ENCODE measurements around the gene WNT9B. TPM values are rescaled to one million over a fixed set of nuclear protein-coding genes. Genes with fewer than 3 reads are reported as not detected.

WNT9B gene
- total and polyA plus RNA-seq, 9 of the 15 experiments (the other 6 are each of a cell fraction or from before 2014, with no cell fraction given), result not detected

DNA sequence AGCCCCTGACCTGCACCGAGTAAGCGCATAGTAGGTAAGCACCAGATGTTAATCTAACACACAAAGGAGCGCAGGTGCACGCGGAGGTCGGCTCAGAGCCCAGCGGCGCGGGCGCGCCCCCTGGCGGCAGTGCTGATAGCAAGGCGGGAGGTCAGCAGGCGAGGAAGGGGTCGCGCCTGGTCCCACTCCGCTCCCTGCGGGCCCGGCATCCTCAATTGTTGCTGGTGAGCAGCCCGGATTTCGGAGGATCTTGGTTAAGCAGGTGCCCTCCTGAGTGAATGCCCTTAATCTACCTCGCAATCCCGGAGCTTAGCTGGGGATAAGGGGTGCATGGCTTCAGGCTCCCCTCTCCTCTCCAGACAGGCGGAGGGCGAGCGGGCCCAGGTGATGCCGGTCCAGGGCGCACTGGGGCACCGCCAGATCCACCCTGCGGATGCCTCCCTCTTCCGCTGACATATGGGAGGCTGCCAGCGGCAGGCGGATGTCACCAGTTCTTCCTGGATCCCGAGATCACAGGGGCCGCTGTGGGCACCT is 28.9 kb upstream of the WNT9B start (continued):
- TF ChIP-seq HDAC3 (IDR thresholded peaks at IDR 0.05; ENCODE audit: borderline replicate concordance, partially characterized antibody) (no peak), HDAC2 (IDR thresholded peaks at IDR 0.05) (peak; percentile 50; the same call in 1 of the 2 replicates), ZKSCAN1 (IDR thresholded peaks at IDR 0.05; ENCODE audit: low read depth, low read length) (peak; percentile 98), SMC3 (conservative IDR thresholded peaks at IDR 0.05; ENCODE audit: insufficient read depth, low read depth, low read length) (peak; percentile 70), ILF3 (IDR thresholded peaks at IDR 0.05; ENCODE audit: borderline replicate concordance) (no peak), PURB (CRISPR knock-in tag; IDR thresholded peaks at IDR 0.05; ENCODE audit: low read depth) (no peak), NFE2 (IDR thresholded peaks at IDR 0.05; ENCODE audit: low read depth) (no peak), ZBTB7A (IDR thresholded peaks at IDR 0.05; ENCODE audit: borderline replicate concordance, control insufficient read depth, low read depth, low read length) (peak; percentile 91), E2F3 (CRISPR knock-in tag; IDR thresholded peaks at IDR 0.05) (no peak), ZFP36 (IDR thresholded peaks at IDR 0.05; ENCODE audit: low read depth, low read length, partially characterized antibody) (peak; percentile 22), HDAC1 (IDR thresholded peaks at IDR 0.05) (peak in 1 of 2 experiments; percentile 27; a peak in 1 of 4 replicates), MAZ (CRISPR knock-in tag; conservative IDR thresholded peaks at IDR 0.05 in 1 of 2, IDR thresholded peaks at IDR 0.05 in 1 of 2) (peak in 1 of 2 experiments; percentile 26; a peak in 1 of 4 replicates), CEBPG (CRISPR knock-in tag; IDR thresholded peaks at IDR 0.05) (no peak), CEBPG (tag; conservative IDR thresholded peaks at IDR 0.05 in 1 of 2, IDR thresholded peaks at IDR 0.05 in 1 of 2) (no peak), ETV5 (CRISPR knock-in tag; IDR thresholded peaks at IDR 0.05; ENCODE audit: low read depth) (no peak), PTTG1 (tag; IDR thresholded peaks at IDR 0.05; ENCODE audit: low read depth) (no peak), CCNT2 (IDR thresholded peaks at IDR 0.05; ENCODE audit: borderline replicate concordance, extremely low read depth, insufficient read length, low read depth, low read length) (peak; percentile 23)
- TF ChIP-seq, protein P1, sequence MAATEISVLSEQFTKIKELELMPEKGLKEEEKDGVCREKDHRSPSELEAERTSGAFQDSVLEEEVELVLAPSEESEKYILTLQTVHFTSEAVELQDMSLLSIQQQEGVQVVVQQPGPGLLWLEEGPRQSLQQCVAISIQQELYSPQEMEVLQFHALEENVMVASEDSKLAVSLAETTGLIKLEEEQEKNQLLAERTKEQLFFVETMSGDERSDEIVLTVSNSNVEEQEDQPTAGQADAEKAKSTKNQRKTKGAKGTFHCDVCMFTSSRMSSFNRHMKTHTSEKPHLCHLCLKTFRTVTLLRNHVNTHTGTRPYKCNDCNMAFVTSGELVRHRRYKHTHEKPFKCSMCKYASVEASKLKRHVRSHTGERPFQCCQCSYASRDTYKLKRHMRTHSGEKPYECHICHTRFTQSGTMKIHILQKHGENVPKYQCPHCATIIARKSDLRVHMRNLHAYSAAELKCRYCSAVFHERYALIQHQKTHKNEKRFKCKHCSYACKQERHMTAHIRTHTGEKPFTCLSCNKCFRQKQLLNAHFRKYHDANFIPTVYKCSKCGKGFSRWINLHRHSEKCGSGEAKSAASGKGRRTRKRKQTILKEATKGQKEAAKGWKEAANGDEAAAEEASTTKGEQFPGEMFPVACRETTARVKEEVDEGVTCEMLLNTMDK (IDR thresholded peaks at IDR 0.05; ENCODE audit: borderline replicate concordance, insufficient read depth, low read depth, low read length, poor library complexity, severe bottlenecking), result peak; percentile 69
- TF ChIP-seq, protein P2, sequence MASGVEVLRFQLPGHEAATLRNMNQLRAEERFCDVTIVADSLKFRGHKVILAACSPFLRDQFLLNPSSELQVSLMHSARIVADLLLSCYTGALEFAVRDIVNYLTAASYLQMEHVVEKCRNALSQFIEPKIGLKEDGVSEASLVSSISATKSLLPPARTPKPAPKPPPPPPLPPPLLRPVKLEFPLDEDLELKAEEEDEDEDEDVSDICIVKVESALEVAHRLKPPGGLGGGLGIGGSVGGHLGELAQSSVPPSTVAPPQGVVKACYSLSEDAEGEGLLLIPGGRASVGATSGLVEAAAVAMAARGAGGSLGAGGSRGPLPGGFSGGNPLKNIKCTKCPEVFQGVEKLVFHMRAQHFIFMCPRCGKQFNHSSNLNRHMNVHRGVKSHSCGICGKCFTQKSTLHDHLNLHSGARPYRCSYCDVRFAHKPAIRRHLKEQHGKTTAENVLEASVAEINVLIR (CRISPR knock-in tag; IDR thresholded peaks at IDR 0.05), result no peak
- TF ChIP-seq, protein P3, sequence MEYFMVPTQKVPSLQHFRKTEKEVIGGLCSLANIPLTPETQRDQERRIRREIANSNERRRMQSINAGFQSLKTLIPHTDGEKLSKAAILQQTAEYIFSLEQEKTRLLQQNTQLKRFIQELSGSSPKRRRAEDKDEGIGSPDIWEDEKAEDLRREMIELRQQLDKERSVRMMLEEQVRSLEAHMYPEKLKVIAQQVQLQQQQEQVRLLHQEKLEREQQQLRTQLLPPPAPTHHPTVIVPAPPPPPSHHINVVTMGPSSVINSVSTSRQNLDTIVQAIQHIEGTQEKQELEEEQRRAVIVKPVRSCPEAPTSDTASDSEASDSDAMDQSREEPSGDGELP (CRISPR knock-in tag; IDR thresholded peaks at IDR 0.05; ENCODE audit: borderline replicate concordance), result peak; percentile 51; the same call in 1 of the 2 replicates
- TF ChIP-seq, protein P4, sequence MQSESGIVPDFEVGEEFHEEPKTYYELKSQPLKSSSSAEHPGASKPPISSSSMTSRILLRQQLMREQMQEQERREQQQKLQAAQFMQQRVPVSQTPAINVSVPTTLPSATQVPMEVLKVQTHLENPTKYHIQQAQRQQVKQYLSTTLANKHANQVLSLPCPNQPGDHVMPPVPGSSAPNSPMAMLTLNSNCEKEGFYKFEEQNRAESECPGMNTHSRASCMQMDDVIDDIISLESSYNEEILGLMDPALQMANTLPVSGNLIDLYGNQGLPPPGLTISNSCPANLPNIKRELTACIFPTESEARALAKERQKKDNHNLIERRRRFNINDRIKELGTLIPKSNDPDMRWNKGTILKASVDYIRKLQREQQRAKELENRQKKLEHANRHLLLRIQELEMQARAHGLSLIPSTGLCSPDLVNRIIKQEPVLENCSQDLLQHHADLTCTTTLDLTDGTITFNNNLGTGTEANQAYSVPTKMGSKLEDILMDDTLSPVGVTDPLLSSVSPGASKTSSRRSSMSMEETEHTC (IDR thresholded peaks at IDR 0.05), result no peak

Measured in K562 (cell line).